ENCODE results near the gene GLI2. TPM values are rescaled to one million over a fixed set of nuclear protein-coding genes. Genes with fewer than 3 reads are reported as not detected.

Gene GLI2
- total RNA-seq, 2 donors from 2014 or later, result not detected

DNA sequence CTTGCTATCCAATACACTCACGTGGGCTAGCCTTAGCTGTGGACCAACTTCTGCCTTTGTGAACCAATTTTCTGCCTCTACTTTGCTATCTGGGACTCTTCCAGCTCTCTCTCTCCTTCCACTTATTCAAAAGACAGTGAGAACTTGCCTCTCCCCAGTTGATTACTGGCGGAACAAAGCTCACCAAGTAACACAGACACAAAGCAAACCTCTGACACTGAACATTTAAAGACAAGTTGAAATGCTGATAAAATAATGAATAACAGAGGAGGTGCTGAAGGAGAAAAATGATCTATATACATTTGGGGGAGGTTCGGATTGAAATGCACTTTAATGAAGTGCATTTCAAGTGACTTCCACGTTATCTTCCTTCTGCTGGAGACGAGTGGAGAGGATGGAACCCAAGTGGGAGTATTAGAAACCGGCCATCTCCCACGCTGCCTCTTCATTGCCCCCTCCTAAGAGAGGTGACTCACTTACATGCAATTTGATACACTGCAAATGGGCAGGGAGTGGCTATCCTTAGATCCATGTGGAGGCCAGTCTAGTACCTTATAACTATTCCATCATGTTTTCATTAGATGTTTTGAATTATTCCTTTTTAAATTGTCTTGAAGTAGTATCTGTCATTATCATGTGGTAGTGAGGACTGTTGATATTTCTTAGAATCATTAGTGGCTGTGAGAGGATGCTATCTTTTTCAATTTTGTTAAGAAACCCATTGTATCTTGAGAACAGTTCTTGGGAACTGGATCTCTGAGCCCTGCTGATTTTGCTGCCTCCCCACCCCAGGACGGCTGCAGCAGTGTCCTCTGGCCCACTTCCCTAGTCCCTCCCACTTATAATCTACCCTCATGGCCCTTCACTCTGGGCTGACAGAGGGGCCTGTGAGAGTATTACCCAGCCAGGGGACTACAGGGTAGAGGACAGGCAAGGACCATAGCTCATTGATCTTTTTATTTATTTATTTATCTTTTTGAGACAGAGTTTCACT lies 6.0 kb upstream of the GLI2 start:
- DNase-seq (ENCODE audit: low spot score in 2 of 2) (no peak), ATAC-seq (no peak)
- Mint-ChIP-seq H3K27ac (no peak overlapping the region), H3K36me3 (no peaks in the 10 kb centered on the region), H3K9me3 (no peaks in the 10 kb centered on the region)

DNA sequence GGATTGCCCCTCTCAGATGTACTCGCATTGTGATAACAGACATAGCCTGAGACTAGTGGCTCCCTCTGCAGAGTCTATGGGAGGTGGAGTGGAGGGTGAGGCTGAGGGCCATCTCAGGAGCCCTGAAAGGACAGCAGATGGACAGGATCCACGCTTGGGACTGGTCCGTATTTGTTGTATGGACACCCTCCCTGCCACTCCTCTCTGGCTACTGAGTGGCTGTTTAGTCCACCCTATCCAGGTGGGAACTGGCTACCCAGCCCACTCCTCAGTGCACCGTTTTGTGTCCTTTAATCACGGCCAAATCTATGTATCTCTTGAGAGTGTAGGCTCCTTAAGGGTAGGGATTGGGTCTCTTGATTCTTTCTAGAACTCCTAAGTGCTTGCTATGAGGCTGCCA lies 4.5 kb upstream of the GLI2 start:
- no peak overlapping the region for H3K27ac Mint-ChIP-seq
- DNase-seq (ENCODE audit: low spot score in 2 of 2) (no peak), ATAC-seq (no peak)
- H3K36me3 Mint-ChIP-seq, result no peaks in the 10 kb centered on the region
- H3K9me3 Mint-ChIP-seq, result no peaks in the 10 kb centered on the region

DNA sequence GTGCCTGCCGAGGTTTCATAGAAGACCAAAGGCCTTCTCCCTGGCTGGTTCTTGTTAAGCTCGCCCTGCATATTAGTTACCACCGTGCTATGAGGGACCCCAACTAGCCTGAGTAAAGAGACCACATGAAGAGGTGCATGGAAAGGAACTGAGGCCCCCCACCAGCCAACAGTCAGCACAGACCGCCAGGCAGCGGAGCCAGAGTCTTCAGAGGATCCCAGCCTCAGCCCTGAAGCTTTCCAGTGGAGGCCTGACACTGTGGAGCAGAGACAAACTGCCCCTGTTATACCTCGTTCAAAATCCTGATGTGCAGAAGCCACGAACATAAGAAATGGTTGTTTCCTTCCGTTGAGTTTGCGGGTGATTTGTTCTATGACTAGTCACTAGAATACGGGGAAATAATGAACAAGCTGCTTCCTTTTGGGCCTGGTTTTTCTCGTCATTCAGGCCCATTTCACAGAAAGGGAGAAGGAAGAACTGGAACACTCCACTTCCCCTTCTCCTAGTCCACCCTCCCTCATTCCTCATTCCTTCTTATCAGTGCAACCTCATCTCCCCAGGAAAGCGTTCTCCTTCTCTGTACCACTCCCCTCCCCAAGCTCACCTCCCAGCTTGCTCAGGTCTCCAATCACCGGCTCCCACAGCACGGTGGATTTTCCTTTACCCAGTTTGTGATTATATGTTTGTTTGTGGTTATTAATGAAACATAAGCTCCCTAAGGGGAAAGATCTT lies 3.0 kb upstream of the GLI2 start:
- no peaks in the 10 kb centered on the region for H3K36me3 Mint-ChIP-seq
- H3K27ac Mint-ChIP-seq, result no peak overlapping the region
- DNase-seq (ENCODE audit: low spot score in 2 of 2) (no peak), ATAC-seq (no peak)
- no peaks in the 10 kb centered on the region for H3K9me3 Mint-ChIP-seq

DNA sequence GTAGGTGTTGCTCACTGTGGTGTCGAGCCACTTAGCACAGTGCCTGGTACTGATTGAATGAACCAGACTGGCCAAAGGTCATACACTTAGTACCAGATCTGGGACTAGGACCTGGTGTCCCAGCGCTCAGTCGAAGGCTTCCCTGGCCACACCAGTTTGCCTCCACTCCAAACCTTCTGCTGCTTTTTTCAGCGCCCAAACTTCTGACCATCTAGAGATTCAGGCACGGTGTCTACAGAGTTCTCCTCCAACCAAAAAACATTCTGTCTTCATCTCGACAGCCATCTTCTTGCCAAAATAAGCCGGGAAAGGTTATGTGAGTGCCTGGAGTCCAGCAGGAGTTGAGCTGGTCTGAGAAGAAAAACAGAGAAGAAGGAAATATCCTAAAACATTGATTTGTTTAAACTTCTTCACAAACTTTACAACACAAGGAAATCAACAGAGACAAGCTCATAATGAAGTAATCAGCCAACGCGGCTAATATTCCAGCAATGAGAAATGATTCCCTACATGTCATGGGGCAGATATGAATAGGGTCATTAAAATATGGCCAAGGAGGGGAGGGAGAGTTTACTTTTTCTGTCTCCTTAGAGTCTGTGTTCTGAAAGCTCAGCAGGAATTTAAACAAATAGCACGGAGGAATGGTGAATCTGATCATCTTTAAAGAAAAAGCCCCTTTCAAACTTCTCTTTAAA lies 2.3 kb upstream of the GLI2 start:
- no peaks in the 10 kb centered on the region for H3K9me3 Mint-ChIP-seq
- no peaks in the 10 kb centered on the region for H3K36me3 Mint-ChIP-seq
- no peak for ATAC-seq
- no peak overlapping the region for H3K27ac Mint-ChIP-seq
- DNase-seq (ENCODE audit: low spot score in 2 of 2), result no peak

DNA sequence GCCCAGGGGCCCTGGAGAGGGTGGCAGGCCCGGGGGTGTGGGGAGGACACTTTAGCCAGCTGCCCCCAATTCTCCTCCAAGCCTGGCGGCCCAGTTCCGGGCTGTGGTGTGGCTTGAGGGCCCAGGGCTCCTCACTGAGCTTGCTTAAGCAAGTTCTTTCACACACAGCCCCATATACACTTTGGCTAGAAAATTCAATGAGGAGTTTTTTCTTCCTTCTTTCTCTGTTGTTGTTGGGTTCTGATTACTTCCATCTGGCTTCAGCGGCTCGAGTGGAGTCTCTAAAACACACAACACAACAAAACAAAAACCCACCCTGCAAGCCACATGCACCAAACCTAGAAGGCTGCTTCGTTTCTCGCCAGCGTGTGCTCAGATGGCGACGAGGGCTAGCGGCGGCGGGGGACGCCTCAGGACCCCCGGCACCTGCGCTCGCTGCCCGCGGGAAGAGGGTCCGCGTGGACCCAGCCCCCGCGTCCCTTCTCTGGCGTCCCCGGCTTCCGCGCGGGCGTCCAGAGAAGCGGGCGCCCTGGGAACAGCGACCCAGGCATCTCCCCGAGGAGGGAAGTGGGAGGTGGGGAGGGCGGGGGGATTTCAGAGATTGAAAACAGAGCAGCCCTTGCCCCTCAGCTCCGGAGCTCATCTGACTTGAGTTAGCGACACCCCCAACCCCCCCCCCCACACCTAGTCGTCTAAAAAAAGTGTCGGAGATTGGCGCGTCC lies 577 bp upstream of the GLI2 start:
- H3K36me3 Mint-ChIP-seq, result no peaks in the 10 kb centered on the region
- DNase-seq (ENCODE audit: low spot score in 2 of 2) (no peak), ATAC-seq (no peak)
- H3K9me3 Mint-ChIP-seq, result no peaks in the 10 kb centered on the region
- H3K27ac Mint-ChIP-seq, result no peak overlapping the region

- peak in 1 of 2 donors; percentile 34 for ATAC-seq
- Mint-ChIP-seq H3K27ac (no peak overlapping the region), H3K36me3 (no peaks in the 10 kb centered on the region), H3K9me3 (no peaks in the 10 kb centered on the region)
- DNase-seq (ENCODE audit: low spot score in 2 of 2), result peak in 1 of 2 donors; percentile 15
Measured at GRCh38 chr2:120736202-120736623, 545 bp downstream of the GLI2 start.

DNA sequence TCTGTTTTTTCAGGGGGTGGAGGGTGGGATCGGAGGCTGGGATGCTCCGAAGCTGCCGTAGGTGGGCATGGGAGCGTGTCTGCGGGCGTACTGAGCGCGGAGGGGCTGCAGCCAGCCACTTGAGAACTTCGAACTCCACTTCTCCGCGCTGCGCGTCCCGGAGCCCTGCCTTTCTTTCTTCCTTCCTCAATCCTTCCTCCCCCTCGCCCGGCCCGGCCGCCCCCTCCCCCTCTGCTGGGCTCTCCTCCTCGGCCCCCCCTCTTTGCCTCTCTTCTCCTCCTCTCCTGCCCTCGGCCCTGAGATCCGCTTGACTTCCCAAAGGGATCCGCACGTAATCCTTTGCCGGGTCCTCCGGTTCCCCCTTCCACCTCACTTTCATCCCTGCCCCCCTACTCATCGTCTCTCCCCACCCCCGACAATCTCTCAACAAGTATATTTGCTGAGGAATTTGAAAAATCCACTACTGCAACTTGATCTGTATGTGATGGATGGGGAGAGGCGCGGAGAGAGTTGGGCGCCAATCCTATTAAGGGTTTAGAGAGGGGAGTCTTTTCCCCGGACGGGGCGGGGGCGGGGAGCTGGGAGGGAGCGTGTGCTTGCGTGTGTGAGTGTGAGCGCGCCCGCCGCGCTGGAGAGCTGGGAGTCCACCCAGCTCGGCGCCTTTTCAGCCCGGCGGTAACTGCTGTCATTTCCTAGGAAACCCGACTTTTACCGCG lies 1.1 kb downstream of the GLI2 start:
- Mint-ChIP-seq H3K9me3 (no peaks in the 10 kb centered on the region), H3K36me3 (no peaks in the 10 kb centered on the region), H3K27ac (no peak overlapping the region)
- no peak for ATAC-seq
- no peak for DNase-seq (ENCODE audit: low spot score in 2 of 2)

- H3K36me3 Mint-ChIP-seq, result no peaks in the 10 kb centered on the region
- H3K27ac Mint-ChIP-seq, result no peak overlapping the region
- DNase-seq (ENCODE audit: low spot score in 2 of 2) (no peak), ATAC-seq (no peak)
- H3K9me3 Mint-ChIP-seq, result no peaks in the 10 kb centered on the region
Measured at GRCh38 chr2:120737340-120738101, 1.9 kb downstream of the GLI2 start.

- no peaks in the 10 kb centered on the region for H3K36me3 Mint-ChIP-seq
- no peak for ATAC-seq
- H3K27ac Mint-ChIP-seq, result no peak overlapping the region
- no peak for DNase-seq (ENCODE audit: low spot score in 2 of 2)
- no peaks in the 10 kb centered on the region for H3K9me3 Mint-ChIP-seq
Measured at GRCh38 chr2:120738117-120738516, 2.4 kb downstream of the GLI2 start.

DNA sequence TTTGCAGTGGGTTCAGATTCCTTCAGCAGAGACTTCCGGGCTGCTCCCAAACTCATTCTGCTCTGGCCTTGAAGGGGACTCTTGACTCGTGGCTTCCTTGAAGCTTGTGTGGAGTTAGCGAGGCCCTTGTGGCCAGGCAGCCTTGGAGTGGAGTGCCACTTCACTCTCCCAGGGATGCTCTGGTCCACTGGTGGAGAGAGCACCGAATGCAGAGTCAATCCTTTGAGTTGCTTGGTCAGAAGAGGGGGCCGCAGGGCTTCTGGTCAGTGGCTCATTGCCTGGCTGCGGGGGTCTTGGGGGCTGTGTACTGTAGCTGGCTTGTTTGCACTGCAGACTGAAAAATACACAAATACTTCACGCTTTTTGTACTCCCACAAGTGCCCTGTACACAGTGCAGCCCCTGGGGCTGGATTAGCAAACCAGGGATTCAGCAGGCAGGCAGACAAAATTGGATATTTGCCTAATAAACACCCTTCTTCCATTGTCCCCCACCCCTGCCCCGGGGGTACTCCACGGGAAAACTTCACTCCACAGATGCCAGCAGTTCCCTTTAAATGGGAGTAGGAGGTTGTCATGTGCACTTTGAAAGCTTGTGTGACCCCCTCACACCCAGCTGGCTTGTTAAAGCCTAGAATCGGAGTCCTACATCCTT lies 3.2 kb downstream of the GLI2 start:
- DNase-seq (ENCODE audit: low spot score in 2 of 2), result no peak
- H3K9me3 Mint-ChIP-seq, result no peaks in the 10 kb centered on the region
- no peak for ATAC-seq
- no peaks in the 10 kb centered on the region for H3K36me3 Mint-ChIP-seq
- H3K27ac Mint-ChIP-seq, result no peak overlapping the region

GRCh38 chr2:120739438-120740090 lies 3.9 kb downstream of the GLI2 start:
- Mint-ChIP-seq H3K9me3 (no peaks in the 10 kb centered on the region), H3K27ac (no peak overlapping the region), H3K36me3 (no peaks in the 10 kb centered on the region)
- DNase-seq (ENCODE audit: low spot score in 2 of 2) (no peak), ATAC-seq (no peak)

DNA sequence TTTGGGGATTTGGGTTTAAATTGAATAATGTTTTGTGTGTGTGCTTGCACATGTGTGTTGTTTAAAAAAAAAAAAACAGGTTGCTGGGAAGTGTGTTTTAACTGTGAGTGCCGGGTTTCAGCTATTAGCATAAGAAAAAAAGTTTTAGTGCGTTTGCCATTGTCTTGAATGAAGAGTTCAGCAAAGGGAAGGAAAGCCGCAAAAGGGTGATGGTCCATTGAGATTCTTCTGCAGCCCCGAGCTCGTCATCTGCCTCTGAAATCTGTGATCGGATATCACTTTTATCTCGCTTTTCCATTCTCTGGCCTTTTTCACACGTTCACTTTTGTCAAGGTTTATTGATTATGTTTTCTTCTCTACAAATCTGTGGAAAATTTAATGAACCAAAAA lies 4.7 kb downstream of the GLI2 start:
- DNase-seq (ENCODE audit: low spot score in 2 of 2) (no peak), ATAC-seq (no peak)
- Mint-ChIP-seq H3K36me3 (no peaks in the 10 kb centered on the region), H3K27ac (no peak overlapping the region), H3K9me3 (no peaks in the 10 kb centered on the region)

GRCh38 chr2:120740765-120741524 lies 5.3 kb downstream of the GLI2 start:
- Mint-ChIP-seq H3K27ac (no peak overlapping the region), H3K36me3 (no peaks in the 10 kb centered on the region), H3K9me3 (no peaks in the 10 kb centered on the region)
- DNase-seq (ENCODE audit: low spot score in 2 of 2), result peak in 1 of 2 donors; percentile 47
- ATAC-seq, result no peak

Measured in activated naive CD4-positive, alpha-beta T cell treated with anti-CD3 and anti-CD28 coated beads, Interleukin-2, amount 50 U/mL, for 72 hours (primary cell).